Activated CD8-positive, alpha-beta memory T cell treated with anti-CD3 and anti-CD28 coated beads, Interleukin-2, amount 50 U/mL, for 24 hours (primary cell): Measurements from ENCODE around the gene ARHGEF25.
"Not testable (repeated sequence)": the region's sequence is repeated elsewhere in the genome, so short reads cannot be mapped to it uniquely, and the experiment has no call there.

Experiments used
- DNase-seq: peaks from one replicate; pipeline ENCODE4 v3.0.0-alpha.2; 2020; ENCODE audit errors: extremely low read depth

ARHGEF25 gene

GRCh38 chr12:57585156-57585555, 26.1 kb upstream of the ARHGEF25 start:
- no peak for DNase-seq

- DNase-seq, result no peak
Observed at GRCh38 chr12:57586128-57586527, 25.1 kb upstream of the ARHGEF25 start.

GRCh38 chr12:57586832-57587429, 24.3 kb upstream of the ARHGEF25 start:
- DNase-seq, result no peak

- not testable (repeated sequence) for DNase-seq
Observed at GRCh38 chr12:57588951-57589610, 22.2 kb upstream of the ARHGEF25 start.

GRCh38 chr12:57590479-57590863, 20.8 kb upstream of the ARHGEF25 start:
- no peak for DNase-seq

- DNase-seq, result peak; percentile 40
Observed at GRCh38 chr12:57590864-57591781, 20.1 kb upstream of the ARHGEF25 start, which contains the start of gene PIP4K2C. Gene PIP4K2C (plus strand): TSS chr12:57591192. CDS start chr12:57591290, 98 bp downstream.

- DNase-seq, result no peak
Observed at GRCh38 chr12:57591782-57592325, 19.4 kb upstream of the ARHGEF25 start.

- no peak for DNase-seq
Observed at GRCh38 chr12:57592551-57593165, 18.6 kb upstream of the ARHGEF25 start.

GRCh38 chr12:57593187-57593586, 18.0 kb upstream of the ARHGEF25 start:
- DNase-seq, result no peak

GRCh38 chr12:57600395-57600794, 10.8 kb upstream of the ARHGEF25 start:
- DNase-seq, result no peak

- DNase-seq, result no peak
Observed at GRCh38 chr12:57602544-57602943, 8.7 kb upstream of the ARHGEF25 start.

GRCh38 chr12:57603324-57603723, 7.9 kb upstream of the ARHGEF25 start:
- DNase-seq, result no peak

GRCh38 chr12:57603815-57604453, 7.3 kb upstream of the ARHGEF25 start:
- DNase-seq, result no peak

- DNase-seq, result no peak
Observed at GRCh38 chr12:57604454-57604991, 6.7 kb upstream of the ARHGEF25 start, which contains the start of gene DTX3. Gene DTX3 (plus strand): TSS chr12:57604824. CDS start chr12:57606518, 1,694 bp downstream.

GRCh38 chr12:57604992-57605810, 6.0 kb upstream of the ARHGEF25 start:
- DNase-seq, result no peak

- DNase-seq, result no peak
Observed at GRCh38 chr12:57605811-57606311, 5.4 kb upstream of the ARHGEF25 start.

GRCh38 chr12:57606399-57606798, 4.8 kb upstream of the ARHGEF25 start:
- DNase-seq, result no peak

GRCh38 chr12:57606821-57607220, 4.4 kb upstream of the ARHGEF25 start:
- no peak for DNase-seq

GRCh38 chr12:57607958-57608663, 3.1 kb upstream of the ARHGEF25 start:
- DNase-seq, result no peak
